Activated naive CD4-positive, alpha-beta T cell treated with anti-CD3 and anti-CD28 coated beads, Interleukin-2, amount 50 U/mL, for 72 hours (primary cell): Measurements from ENCODE around the gene KRT20. TPM values are rescaled to one million over a fixed set of nuclear protein-coding genes. Genes with fewer than 3 reads are reported as not detected.

Experiments
- ATAC-seq, 2 donors: fragments of 150-1000 bp; cut with Tn5 transposase; 2 replicates each; pipeline ENCODE4 v1.10.0; 2021; ENCODE audit warnings: mild to moderate bottlenecking in 2 of 2, moderate library complexity in 2 of 2
- DNase-seq, 2 donors: peaks; one replicate each; pipeline ENCODE4 v3.0.0; 2021 to 2022; ENCODE audit warnings: low spot score in 2 of 2
- H3K27ac Mint-ChIP-seq, 2 donors: one replicate each; pipeline ENCODE4 v1.8.0; 2022; ENCODE audit warnings: mild to moderate bottlenecking in 2 of 2, mixed read lengths in 2 of 2
- H3K36me3 Mint-ChIP-seq, 2 donors: one replicate each; pipeline ENCODE4 v1.8.0; 2022; ENCODE audit warnings: mixed read lengths in 2 of 2
- H3K9me3 Mint-ChIP-seq, 2 donors: one replicate each; pipeline ENCODE4 v1.8.0; 2022; ENCODE audit warnings: mixed read lengths in 2 of 2
- total RNA-seq, 2 donors: library from RNA; stranded (reverse); gene quantifications; one replicate each; pipeline ENCODE4 v1.2.3, GENCODE V29; 2022

The KRT20 gene
- total RNA-seq, 2 donors from 2014 or later, result not detected

DNA sequence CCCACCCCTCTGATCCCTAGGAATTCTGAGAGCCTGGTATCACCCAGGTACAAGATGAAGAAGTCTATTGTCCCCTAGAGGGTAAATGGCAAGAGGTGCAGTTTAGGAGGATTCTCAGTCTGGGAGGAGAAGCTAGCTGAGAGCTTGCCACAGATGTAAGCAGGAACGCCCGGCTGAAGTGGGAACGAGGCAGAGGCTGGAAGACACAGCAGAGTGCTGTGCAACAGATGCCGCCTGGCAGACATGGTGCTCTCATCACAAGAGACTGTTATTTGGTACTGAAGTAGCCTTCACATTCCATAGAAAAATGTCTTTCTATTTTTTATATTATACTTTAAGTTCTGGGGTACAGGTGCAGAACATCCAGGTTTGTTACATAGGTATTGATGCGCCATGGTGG lies 20.3 kb upstream of the KRT20 start:
- Mint-ChIP-seq H3K9me3 (no peaks in the 10 kb centered on the region), H3K27ac (no peak overlapping the region), H3K36me3 (no peaks in the 10 kb centered on the region)
- ATAC-seq (no peak), DNase-seq (no peak)

DNA sequence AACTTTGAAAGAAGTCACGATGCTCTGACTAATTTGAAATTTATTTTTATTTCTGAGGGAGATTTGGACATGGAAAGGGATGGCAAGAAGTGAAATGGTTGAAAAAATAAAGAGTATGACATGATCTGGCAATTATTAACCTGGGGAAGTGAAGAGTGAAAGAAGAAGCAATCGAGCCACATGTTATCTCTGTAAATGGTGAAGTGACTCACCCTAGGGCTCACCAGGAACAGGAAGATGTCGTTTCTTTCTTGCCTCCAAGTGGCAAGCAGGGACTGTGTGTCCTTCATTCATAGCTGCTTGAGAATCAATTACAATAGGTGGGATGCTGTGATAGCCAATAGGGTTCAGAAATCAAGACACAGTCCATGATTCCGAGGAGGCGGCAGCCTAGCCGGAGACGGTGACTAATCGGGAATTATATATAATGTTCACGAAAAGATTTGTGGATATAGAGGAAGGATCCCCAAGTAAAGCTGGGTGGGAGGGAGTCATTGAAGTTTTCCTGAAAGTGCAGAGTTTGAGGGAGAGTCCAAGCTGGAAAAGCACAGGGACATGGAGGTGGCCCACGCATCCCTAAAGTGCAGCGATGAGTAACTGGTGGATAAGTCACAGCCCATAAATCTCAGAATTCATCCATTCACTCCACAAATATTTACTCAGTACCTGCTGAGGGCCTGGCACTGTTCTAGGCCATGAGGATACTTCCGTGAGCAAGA lies 18.2 kb upstream of the KRT20 start:
- peak; percentile 31 to 68 for ATAC-seq
- H3K36me3 Mint-ChIP-seq, result no peaks in the 10 kb centered on the region
- H3K9me3 Mint-ChIP-seq, result no peaks in the 10 kb centered on the region
- H3K27ac Mint-ChIP-seq, result no peak overlapping the region
- DNase-seq, result no peak

- H3K9me3 Mint-ChIP-seq, result no peaks in the 10 kb centered on the region
- ATAC-seq (no peak), DNase-seq (no peak)
- H3K36me3 Mint-ChIP-seq, result no peaks in the 10 kb centered on the region
- H3K27ac Mint-ChIP-seq, result no peak overlapping the region
Observed at GRCh38 chr17:40902498-40902897, 17.5 kb upstream of the KRT20 start.

DNA sequence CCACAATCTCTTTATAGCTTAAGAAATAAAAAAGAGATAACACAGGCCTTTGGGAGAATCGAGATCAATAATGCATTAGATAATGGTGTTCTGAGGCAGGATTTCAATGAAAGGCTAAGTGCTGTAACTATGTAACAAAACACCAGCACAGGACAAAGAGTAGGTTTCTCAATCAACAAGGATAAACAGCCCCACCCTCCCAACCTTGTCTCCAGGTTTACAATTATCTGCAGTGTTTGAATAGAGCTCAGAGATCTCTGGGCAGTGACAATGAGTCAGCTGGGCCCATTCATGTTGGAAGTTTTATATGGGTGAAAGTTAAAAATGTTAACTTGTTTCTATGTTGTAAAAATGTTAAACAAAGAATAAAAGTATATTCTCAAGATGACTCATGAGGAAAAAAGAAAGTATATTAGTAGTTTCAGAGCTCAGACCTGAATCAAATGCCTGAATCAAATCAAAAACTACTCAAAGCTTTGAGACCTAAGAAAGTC lies 17.0 kb upstream of the KRT20 start:
- Mint-ChIP-seq H3K9me3 (no peaks in the 10 kb centered on the region), H3K27ac (peak overlapping the region in 1 of 2 donors; percentile 34), H3K36me3 (no peaks in the 10 kb centered on the region)
- ATAC-seq (peak; percentile 29 to 86), DNase-seq (peak in 1 of 2 donors; percentile 7)

GRCh38 chr17:40900809-40901356 lies 15.8 kb upstream of the KRT20 start:
- Mint-ChIP-seq H3K9me3 (no peaks in the 10 kb centered on the region), H3K27ac (no peak overlapping the region), H3K36me3 (no peaks in the 10 kb centered on the region)
- ATAC-seq, result no peak
- no peak for DNase-seq

GRCh38 chr17:40896916-40897455 lies 11.9 kb upstream of the KRT20 start:
- no peak overlapping the region for H3K27ac Mint-ChIP-seq
- ATAC-seq (no peak), DNase-seq (no peak)
- no peaks in the 10 kb centered on the region for H3K9me3 Mint-ChIP-seq
- no peaks in the 10 kb centered on the region for H3K36me3 Mint-ChIP-seq

DNA sequence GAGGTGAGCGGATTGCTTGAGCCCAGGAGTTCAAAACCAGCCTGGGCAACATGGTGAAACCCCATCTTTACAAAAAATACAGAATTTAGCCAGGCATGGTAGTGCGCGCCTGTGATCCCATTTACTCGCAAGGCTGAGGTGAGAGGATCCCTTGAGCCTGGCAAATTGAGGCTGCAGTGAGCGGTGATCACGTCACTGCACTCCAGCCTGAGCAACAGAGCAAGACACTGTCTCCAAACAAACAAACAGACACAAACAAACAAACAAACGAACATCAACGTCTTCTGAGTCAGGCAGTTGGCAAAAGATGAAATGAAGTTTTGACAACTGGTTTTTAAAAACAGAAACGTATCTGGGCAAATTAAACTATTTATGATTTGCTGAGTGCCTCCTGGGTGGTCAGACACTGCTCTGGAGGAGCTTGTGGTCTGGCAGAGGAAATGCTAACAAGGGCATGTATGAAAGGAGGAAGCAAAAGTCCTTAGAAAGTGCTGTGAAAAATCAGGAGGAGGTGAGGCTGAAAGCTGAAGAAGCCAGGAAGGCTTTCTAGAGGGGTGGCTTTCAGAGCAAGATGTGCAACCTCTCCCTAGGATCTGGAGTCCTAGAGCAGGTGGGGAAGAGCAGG lies 10.2 kb upstream of the KRT20 start:
- Mint-ChIP-seq H3K27ac (peak overlapping the region in 1 of 2 donors; percentile 62), H3K9me3 (no peaks in the 10 kb centered on the region), H3K36me3 (no peaks in the 10 kb centered on the region)
- DNase-seq, result no peak
- ATAC-seq, result no peak

- Mint-ChIP-seq H3K27ac (no peak overlapping the region), H3K36me3 (no peaks in the 10 kb centered on the region), H3K9me3 (no peaks in the 10 kb centered on the region)
- DNase-seq (no peak), ATAC-seq (no peak)
Observed at GRCh38 chr17:40888196-40888720, 3.2 kb upstream of the KRT20 start.

GRCh38 chr17:40886090-40886489 lies 1.0 kb upstream of the KRT20 start:
- Mint-ChIP-seq H3K9me3 (no peaks in the 10 kb centered on the region), H3K36me3 (no peaks in the 10 kb centered on the region), H3K27ac (no peak overlapping the region)
- no peak for DNase-seq
- no peak for ATAC-seq

GRCh38 chr17:40883626-40884334 lies 1.3 kb downstream of the KRT20 start:
- no peaks in the 10 kb centered on the region for H3K9me3 Mint-ChIP-seq
- no peak overlapping the region for H3K27ac Mint-ChIP-seq
- ATAC-seq (no peak), DNase-seq (no peak)
- no peaks in the 10 kb centered on the region for H3K36me3 Mint-ChIP-seq

- ATAC-seq (no peak), DNase-seq (no peak)
- H3K9me3 Mint-ChIP-seq, result no peaks in the 10 kb centered on the region
- no peaks in the 10 kb centered on the region for H3K36me3 Mint-ChIP-seq
- H3K27ac Mint-ChIP-seq, result no peak overlapping the region
Observed at GRCh38 chr17:40883031-40883430, 2.0 kb downstream of the KRT20 start.

DNA sequence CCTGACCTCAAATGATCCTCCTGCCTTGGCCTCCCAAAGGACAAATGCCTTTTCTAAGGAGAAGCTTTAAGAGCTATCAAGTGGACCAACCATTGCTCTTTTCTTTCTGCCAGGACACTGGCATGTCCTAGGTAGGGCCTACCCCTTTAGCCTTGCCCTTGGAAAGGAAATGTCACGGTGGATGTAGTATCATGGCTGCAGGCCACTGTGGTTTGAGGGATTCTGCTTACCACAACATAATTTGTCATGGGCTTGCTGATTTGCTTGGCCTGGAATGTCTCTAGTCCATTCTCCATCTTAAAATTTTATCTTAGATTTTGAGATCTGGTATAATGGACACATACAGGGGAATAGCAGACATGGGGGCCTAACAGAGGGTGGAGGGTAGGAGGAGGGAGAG lies 6.0 kb downstream of the KRT20 start:
- ATAC-seq (no peak), DNase-seq (no peak)
- Mint-ChIP-seq H3K27ac (no peak overlapping the region), H3K9me3 (no peaks in the 10 kb centered on the region), H3K36me3 (no peaks in the 10 kb centered on the region)

DNA sequence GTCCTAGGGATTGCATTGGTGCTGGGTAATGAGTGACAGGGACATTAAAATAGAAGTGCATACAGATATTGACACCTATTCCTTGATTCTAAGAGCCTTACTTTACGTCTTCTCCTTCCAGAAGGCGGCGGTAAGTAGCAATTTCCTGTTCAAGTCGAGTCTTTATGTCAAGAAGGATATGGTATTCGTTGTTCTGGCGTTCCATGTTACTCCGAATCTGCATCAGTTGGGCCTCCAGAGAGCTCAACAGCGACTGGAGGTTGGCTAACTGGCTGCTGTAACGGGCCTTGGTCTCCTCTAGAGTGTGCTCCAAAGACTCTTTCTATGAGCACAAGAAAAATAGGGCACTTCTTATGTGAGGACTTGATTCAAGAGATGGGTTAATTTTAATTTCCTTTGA lies 7.0 kb downstream of the KRT20 start:
- DNase-seq (no peak), ATAC-seq (no peak)
- H3K27ac Mint-ChIP-seq, result no peak overlapping the region
- no peaks in the 10 kb centered on the region for H3K9me3 Mint-ChIP-seq
- H3K36me3 Mint-ChIP-seq, result no peaks in the 10 kb centered on the region

DNA sequence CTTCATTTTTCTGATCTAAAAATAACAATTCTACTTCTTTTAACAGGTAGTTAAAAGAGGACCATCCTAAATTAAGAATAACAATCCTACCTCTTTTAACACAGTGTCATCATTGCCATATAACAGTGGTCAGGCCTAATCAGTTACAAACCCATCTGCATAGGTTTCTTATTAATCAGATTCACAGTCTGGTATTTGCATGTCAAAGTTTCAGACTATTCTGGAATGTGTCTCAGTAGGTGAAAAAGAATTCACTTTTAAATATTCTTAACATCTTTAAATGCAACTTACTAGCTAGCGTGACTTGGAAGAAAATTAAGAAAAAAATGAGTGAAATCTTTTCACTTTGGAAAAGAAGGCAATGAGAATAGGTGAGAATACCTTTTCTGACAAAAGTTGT lies 11.2 kb downstream of the KRT20 start:
- DNase-seq (no peak), ATAC-seq (no peak)
- no peaks in the 10 kb centered on the region for H3K9me3 Mint-ChIP-seq
- H3K27ac Mint-ChIP-seq, result no peak overlapping the region
- no peaks in the 10 kb centered on the region for H3K36me3 Mint-ChIP-seq

- DNase-seq (no peak), ATAC-seq (no peak)
- Mint-ChIP-seq H3K27ac (peak overlapping the region in 1 of 2 donors; percentile 36), H3K9me3 (no peaks in the 10 kb centered on the region), H3K36me3 (no peaks in the 10 kb centered on the region)
Observed at GRCh38 chr17:40873255-40873654, 11.8 kb downstream of the KRT20 start.

DNA sequence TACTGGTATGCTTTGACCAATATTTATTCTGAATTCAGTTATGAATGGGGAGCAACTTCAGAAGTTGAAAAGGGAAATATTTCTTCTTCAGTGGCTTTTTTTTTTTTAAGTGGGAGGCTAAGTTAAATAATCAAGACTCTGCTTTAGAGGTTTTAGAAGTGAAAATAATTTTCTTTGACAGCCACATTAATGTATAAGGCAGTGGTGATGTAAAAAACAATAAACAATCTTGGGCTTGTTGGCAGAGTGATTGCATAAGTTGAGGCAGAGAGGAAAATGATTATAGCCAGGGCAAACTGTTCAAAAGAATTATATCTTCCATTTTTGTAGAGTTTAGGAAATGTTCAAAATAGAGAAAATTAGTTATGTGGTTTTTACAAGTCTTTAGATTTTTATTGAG lies 12.6 kb downstream of the KRT20 start:
- ATAC-seq (no peak), DNase-seq (no peak)
- H3K27ac Mint-ChIP-seq, result peak overlapping the region in 1 of 2 donors; percentile 36
- no peaks in the 10 kb centered on the region for H3K9me3 Mint-ChIP-seq
- no peaks in the 10 kb centered on the region for H3K36me3 Mint-ChIP-seq

- Mint-ChIP-seq H3K27ac (no peak overlapping the region), H3K36me3 (no peaks in the 10 kb centered on the region), H3K9me3 (no peaks in the 10 kb centered on the region)
- ATAC-seq, result no peak
- no peak for DNase-seq
Observed at GRCh38 chr17:40871316-40871715, 13.7 kb downstream of the KRT20 start.
